Brain microvascular endothelial cell (primary cell): ENCODE measurements around the gene TLK1.

Source experiments
- DNase-seq: peaks from one replicate; pipeline ENCODE4 v3.0.0-alpha.2; 2020
- H3K27ac ChIP-seq: fragments of 250-450 bp; sonication (Bioruptor Pico); 2 replicates; pipeline ENCODE4 v1.5.1; 2020; ENCODE audit warnings: mild to moderate bottlenecking, moderate library complexity
- H3K27me3 ChIP-seq: fragments of 250-450 bp; sonication (Bioruptor Pico); replicated peaks from 2 replicates; pipeline ENCODE4 v1.5.1; 2020; ENCODE audit warnings: mild to moderate bottlenecking
- H3K36me3 ChIP-seq: fragments of 250-450 bp; sonication (Bioruptor Pico); replicated peaks from 2 replicates; pipeline ENCODE4 v1.5.1; 2020; ENCODE audit warnings: mild to moderate bottlenecking
- H3K4me3 ChIP-seq: 2 replicates; pipeline ENCODE4 v1.5.1; 2011; ENCODE audit warnings: low read depth, mild to moderate bottlenecking, control low read depth, low read length, moderate library complexity
- in situ Hi-C: cut with HindIII; loops from 2 replicates; pipeline ENCODE4 v1.10.0; 2017; ENCODE audit warnings: low sequenced_read_pairs, low pct_ligation_motif_present
- TF ChIP-seq, protein P1 (sequence below): IDR thresholded peaks from 2 replicates; pipeline ENCODE4 v1.5.1; 2011; ENCODE audit warnings: low read depth, mild to moderate bottlenecking, moderate library complexity, low read length, control low read depth, inconsistent platforms; ENCODE audit errors: missing control alignments

Gene TLK1

DNA sequence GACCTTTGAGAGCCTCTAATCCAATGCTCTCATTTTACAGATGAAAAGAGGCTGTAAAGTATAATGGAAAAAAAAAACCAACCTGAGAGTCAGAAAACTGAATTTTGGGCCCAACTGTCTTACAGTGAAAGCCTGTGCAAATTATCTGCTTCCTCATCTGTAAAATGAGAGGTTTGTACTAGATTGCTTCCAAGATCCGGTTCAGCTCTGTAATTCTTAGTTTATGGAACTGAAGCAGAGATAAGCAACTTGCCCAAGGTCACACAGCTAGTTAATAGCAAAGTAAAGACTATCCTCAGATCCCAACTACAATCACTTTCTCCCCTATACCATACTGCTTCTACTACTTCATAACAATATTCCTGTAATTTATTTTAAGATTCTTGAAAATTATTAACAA, 6.3 kb downstream of the TLK1 start:
- TF ChIP-seq, protein P1, sequence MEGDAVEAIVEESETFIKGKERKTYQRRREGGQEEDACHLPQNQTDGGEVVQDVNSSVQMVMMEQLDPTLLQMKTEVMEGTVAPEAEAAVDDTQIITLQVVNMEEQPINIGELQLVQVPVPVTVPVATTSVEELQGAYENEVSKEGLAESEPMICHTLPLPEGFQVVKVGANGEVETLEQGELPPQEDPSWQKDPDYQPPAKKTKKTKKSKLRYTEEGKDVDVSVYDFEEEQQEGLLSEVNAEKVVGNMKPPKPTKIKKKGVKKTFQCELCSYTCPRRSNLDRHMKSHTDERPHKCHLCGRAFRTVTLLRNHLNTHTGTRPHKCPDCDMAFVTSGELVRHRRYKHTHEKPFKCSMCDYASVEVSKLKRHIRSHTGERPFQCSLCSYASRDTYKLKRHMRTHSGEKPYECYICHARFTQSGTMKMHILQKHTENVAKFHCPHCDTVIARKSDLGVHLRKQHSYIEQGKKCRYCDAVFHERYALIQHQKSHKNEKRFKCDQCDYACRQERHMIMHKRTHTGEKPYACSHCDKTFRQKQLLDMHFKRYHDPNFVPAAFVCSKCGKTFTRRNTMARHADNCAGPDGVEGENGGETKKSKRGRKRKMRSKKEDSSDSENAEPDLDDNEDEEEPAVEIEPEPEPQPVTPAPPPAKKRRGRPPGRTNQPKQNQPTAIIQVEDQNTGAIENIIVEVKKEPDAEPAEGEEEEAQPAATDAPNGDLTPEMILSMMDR = no peak
- in situ Hi-C loops = loop anchor here (25.0 kb wide), 2 partner anchors 192 to 258 kb away; no protein-coding TSS in a partner anchor
- H3K36me3 ChIP-seq = no peaks in the 10 kb centered on the region
- H3K27me3 ChIP-seq = no peaks in the 10 kb centered on the region
- H3K4me3 ChIP-seq = no peak overlapping the region
- H3K27ac ChIP-seq = no peak overlapping the region
- no peak for DNase-seq

DNA sequence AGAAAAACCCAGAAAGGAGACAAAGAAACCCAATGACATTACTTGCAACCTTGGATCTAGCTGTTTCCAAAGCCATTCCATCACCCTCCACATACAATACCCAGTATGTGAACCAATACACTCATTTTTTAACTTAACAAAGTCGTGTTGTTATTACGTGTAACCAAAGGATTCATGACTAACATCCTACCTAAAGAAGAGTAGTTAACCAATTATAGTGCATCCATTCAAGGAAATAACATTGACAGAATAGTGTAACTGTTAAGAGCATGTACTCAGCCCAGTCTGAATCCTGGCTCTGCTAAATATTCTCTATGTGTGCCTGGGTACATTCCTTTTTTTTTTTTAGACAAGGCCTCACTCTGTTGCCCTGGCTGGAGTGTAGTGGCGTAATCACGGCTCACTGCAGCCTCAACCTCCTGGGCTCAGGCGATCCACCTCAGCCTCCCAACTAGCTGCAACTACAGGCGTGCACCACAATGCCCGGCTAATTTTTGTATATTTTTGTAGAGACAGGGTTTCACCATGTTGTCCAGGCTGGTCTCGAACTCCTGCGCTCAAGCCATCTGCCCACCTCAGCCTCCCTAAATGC, 9.9 kb downstream of the TLK1 start:
- TF ChIP-seq, protein P1 = no peak
- Histone ChIP-seq H3K27me3 (no peaks in the 10 kb centered on the region), H3K27ac (no peak overlapping the region), H3K4me3 (no peak overlapping the region), H3K36me3 (no peaks in the 10 kb centered on the region)
- in situ Hi-C loops = loop anchor here (25.0 kb wide), 2 partner anchors 188 to 262 kb away; no protein-coding TSS in a partner anchor
- no peak for DNase-seq

DNA sequence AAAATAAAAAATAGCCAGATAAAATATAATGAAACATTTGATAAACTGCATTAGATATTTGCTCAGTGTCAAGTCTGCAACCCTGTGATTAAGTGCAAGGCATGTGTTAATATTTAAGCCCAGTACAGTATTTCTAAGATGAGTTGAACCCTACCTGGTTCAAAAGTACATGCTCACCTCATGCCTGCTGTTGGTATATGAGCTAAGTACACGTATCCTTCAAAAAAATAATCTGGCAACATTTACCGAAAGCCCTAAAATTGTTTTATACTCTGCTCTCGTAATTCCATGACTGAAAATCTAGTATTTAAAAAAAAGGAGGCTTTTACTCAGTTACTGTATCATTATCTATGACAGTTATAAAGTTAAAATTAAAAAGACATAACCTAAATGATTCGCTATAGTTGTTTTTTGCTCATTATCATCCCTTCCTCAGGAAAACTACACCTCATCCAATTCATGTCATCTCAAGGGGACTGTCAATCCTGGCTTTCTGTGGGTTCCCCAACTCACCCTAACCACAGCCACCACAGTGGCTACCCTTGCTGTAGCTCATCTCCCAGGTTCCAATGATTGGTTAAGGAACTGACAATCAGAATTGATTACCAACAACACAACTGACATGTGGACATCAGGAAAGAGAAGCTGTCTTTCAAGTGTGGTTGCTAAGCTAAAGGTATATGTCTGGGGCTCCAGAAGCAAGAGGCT, 10.6 kb downstream of the TLK1 start:
- H3K27me3 ChIP-seq = no peaks in the 10 kb centered on the region
- DNase-seq = no peak
- in situ Hi-C loops = loop anchor here (25.0 kb wide), 2 partner anchors 188 to 262 kb away; no protein-coding TSS in a partner anchor
- H3K4me3 ChIP-seq = no peak overlapping the region
- H3K36me3 ChIP-seq = no peaks in the 10 kb centered on the region
- TF ChIP-seq, protein P1 = no peak
- no peak overlapping the region for H3K27ac ChIP-seq

DNA sequence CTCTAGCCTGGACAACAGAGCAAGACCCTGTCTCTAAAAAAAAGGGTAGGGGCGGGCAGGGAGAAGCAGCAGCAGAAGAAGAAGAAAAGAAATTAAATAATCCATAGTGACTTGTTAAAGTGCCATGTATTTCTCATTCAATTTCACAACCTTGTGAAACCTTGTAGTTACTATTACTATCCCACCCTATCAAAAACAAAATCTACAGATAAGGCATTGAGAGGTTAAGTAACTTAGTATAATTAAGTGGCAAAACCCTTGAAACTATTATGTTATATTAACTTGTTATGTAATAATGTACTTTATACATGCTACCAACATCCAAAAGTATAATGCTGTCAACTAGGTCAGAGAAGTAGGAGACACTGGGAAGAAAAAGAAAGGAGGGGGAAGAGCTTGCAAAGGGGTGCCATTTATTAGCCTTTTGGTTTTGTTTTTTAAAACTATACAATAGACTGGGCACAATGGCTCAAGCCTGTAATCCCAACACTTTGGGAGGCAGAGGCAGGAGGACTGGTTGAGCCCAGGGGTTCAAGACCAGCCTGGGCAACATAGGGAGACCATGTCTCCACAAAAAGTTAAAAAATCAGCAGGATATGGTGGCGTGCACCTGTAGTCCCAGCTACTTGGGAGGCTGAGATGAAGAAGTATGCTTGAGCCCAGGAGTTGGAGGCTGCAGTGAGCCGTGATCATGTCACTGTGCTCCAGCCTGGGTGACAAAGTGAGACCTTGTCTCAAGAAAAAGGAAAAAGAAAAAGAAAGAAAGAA, 11.3 kb downstream of the TLK1 start:
- TF ChIP-seq, protein P1 = no peak
- no peak overlapping the region for H3K27ac ChIP-seq
- in situ Hi-C loops = no loop called here

DNA sequence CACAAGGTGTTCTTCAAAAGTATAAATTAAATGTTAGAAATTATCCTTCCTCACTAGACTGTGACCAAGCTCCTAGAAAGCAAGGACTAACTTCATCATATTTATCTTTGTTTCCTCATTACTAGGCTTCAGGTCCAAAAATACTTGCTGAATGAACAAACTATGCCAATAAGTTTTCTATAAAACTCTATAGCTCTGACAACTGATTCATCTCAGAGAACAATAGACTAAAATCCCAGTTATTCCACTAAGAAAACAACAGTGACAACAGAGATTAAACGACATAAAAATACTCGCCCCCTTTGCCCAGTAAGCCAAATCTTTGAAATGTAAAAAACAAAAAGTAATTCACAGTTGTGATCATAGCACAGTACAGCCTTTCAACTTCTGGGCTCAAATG, 13.6 kb downstream of the TLK1 start:
- Histone ChIP-seq H3K36me3 (no peaks in the 10 kb centered on the region), H3K4me3 (no peak overlapping the region), H3K27me3 (no peaks in the 10 kb centered on the region), H3K27ac (no peak overlapping the region)
- in situ Hi-C loops = no loop called here
- TF ChIP-seq, protein P1 = no peak
- no peak for DNase-seq

More for the DNA sequence above, 11.3 kb downstream of the TLK1 start:
- Histone ChIP-seq H3K4me3 (no peak overlapping the region), H3K27me3 (no peaks in the 10 kb centered on the region), H3K36me3 (no peaks in the 10 kb centered on the region)
- DNase-seq = no peak
